ENCODE data around the gene HHEX.

The HHEX gene

DNA sequence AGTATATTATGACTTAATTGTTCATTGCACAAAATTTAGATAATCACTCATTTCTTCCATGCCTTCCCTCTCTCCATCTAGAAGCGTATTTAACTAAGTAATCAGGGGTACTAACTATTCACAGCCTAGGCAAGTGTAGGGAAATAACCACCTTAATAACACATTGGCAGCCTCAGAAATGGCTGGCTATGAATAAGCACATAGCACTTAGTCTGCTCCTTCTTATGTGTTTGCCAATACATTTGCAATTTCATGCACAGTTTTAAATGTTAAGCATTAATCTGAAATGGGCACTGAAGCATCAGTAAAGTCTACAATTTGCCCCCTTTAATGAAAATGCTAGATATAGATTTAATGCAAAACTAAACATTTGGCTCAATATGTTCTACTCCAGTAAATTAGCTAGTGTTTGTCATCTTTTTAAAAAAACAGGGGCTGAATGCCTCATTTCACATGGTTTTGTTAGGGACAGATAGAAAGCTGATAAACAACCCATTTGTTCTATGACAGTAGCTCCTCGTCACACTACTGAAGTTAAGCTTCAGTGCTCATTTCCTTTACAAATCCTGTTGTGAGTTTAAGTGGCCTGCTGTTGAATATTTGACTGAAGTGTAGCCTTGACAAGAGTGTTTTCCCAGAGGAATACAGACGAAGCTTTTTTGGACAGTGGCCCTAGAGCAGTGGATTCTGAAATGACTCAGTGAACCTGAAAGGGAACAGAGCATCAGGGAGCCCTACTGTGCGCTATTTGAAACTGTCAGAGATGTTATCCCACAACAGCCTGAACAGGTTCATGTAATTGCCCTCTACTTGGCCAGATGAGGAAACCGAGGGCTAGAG lies 30.5 kb downstream of the HHEX start:
- H3K4me3 ChIP-seq (replicated peaks; ENCODE audit: low read depth, low read length) = no peak overlapping the region
- DNase-seq (ENCODE audit: extremely low read depth, low read depth) = no peak
- TF ChIP-seq, protein P1, sequence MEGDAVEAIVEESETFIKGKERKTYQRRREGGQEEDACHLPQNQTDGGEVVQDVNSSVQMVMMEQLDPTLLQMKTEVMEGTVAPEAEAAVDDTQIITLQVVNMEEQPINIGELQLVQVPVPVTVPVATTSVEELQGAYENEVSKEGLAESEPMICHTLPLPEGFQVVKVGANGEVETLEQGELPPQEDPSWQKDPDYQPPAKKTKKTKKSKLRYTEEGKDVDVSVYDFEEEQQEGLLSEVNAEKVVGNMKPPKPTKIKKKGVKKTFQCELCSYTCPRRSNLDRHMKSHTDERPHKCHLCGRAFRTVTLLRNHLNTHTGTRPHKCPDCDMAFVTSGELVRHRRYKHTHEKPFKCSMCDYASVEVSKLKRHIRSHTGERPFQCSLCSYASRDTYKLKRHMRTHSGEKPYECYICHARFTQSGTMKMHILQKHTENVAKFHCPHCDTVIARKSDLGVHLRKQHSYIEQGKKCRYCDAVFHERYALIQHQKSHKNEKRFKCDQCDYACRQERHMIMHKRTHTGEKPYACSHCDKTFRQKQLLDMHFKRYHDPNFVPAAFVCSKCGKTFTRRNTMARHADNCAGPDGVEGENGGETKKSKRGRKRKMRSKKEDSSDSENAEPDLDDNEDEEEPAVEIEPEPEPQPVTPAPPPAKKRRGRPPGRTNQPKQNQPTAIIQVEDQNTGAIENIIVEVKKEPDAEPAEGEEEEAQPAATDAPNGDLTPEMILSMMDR (IDR thresholded peaks at IDR 0.05; ENCODE audit: low read depth, low read length, missing control alignments) = no peak

DNA sequence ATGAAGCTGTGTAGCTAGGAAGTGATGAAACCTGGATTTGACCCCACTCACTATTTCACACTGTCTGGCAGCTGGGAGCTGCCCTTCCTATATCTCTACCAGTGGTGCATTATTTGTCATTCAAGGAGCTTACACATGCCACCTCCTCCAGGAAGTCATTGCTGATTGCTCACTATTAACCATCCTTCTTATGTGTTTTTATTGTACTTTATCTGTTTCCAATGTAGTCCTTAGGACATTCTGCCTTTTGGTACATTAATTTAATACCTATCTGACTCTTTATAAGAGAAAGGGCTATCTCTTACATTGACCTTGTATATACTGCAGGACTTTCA lies 31.0 kb downstream of the HHEX start:
- no peak for DNase-seq (ENCODE audit: extremely low read depth, low read depth)
- no peak overlapping the region for H3K4me3 ChIP-seq (replicated peaks; ENCODE audit: low read depth, low read length)
- TF ChIP-seq, protein P1 (IDR thresholded peaks at IDR 0.05; ENCODE audit: low read depth, low read length, missing control alignments) = no peak

DNA sequence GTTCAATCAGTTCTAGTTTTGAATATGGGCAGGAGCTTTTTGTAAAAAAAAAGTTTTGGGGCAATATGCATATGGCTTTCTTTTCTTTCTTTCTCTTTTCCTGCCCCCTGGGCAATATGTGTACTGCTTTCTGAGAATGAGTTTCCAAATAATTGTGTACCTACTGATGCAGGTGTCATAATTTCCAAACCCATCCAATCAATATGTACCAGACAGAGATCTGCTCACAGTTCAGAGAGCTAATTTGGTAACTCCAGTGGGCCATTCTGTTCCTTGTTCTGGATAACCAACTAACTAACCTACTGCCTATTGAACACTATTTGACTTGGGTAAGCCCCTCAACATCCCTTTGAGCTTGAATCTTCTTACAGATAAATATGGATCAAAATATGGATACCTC lies 32.6 kb downstream of the HHEX start:
- DNase-seq (ENCODE audit: extremely low read depth, low read depth) = no peak
- no peak overlapping the region for H3K4me3 ChIP-seq (replicated peaks; ENCODE audit: low read depth, low read length)
- TF ChIP-seq, protein P1 (IDR thresholded peaks at IDR 0.05; ENCODE audit: low read depth, low read length, missing control alignments) = no peak

DNA sequence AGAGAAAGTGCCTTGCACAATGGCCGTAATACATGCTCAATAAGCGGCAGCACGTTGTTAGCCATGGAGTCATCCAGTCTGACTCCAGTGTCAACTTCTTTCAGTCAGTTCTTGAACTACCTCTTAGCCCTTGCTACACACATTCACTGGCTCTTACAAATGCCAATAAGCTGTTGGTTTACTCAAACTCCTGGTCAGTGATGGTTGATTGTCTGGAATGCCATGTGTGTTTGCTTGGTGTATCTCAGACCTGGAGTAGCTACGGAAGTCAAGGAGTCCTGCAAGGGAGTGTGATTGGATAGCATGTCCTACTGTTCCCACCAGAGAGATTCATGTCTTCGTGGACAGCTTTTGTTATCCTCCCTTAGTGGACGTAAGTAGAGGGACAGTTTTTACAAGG lies 37.4 kb downstream of the HHEX start:
- no peak for DNase-seq (ENCODE audit: extremely low read depth, low read depth)
- TF ChIP-seq, protein P1 (IDR thresholded peaks at IDR 0.05; ENCODE audit: low read depth, low read length, missing control alignments) = no peak
- H3K4me3 ChIP-seq (replicated peaks; ENCODE audit: low read depth, low read length) = no peak overlapping the region

DNA sequence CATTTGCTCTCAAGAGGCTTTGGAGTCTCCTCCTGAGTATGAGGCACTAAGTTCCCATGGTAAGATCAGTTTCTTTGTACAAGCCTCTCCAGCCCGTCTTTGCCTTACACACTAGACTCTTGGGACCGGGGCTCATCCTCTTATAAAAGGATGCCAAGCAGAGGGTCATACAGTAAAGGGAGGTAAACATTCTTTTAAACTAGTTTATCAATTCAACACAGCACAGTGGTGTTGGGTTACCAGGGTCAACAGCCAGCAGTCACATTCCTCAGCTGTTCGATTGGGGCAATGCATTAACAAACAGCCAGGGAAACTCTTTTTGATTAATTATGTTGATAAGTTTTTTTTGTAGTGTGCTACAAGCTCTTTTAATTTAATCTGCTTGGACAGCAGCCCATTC lies 37.8 kb downstream of the HHEX start:
- TF ChIP-seq, protein P1 (IDR thresholded peaks at IDR 0.05; ENCODE audit: low read depth, low read length, missing control alignments) = no peak
- DNase-seq (ENCODE audit: extremely low read depth, low read depth) = no peak
- no peak overlapping the region for H3K4me3 ChIP-seq (replicated peaks; ENCODE audit: low read depth, low read length)

DNA sequence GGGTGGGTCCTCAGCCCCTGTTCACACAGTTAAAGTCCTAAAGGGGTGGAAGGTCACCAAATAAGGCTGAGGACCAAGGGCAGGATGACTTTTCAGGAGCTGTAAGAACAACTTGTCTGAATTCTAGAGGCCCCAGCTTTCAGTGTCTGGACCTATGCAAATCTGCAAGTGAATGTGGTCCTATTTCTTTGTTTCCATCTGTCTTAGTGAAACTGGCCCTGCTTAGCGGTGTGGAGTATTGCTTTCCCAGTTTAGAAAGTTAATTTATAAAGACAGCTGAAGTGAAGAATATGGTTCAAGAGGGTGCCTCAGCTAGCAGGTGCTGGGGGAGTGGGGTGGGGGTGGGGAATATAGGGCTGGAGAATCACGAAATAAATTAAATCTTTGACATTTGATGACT lies 40.1 kb downstream of the HHEX start:
- no peak overlapping the region for H3K4me3 ChIP-seq (replicated peaks; ENCODE audit: low read depth, low read length)
- no peak for DNase-seq (ENCODE audit: extremely low read depth, low read depth)
- TF ChIP-seq, protein P1 (IDR thresholded peaks at IDR 0.05; ENCODE audit: low read depth, low read length, missing control alignments) = no peak

DNA sequence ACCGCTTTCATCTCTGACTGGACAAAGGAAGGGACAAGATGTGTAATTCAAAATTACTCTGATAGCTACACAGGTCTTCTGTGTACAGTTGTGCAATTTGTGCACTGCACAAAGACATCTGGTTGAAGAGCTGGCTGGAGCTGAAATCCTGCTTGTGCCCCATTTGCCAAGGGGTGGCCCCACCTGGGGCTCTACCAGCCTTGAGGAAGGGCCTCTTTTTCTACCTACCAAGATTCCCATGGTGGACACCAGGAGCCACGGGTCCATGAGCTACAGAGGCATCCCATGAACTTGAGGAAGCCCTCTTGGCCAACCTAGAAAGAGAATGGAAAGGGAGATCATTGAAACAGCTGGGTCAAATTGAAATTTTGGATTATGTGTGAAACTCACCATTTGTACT lies 43.2 kb downstream of the HHEX start:
- TF ChIP-seq, protein P1 (IDR thresholded peaks at IDR 0.05; ENCODE audit: low read depth, low read length, missing control alignments) = no peak
- no peak for DNase-seq (ENCODE audit: extremely low read depth, low read depth)
- H3K4me3 ChIP-seq (replicated peaks; ENCODE audit: low read depth, low read length) = no peak overlapping the region
